Mesodermal cell (in vitro differentiated cells): ENCODE data around the gene CENPT.

Source experiments
- H3K27ac ChIP-seq: 2 replicates; pipeline ENCODE4 v1.7.0; 2013; ENCODE audit warnings: mild to moderate bottlenecking, low read depth, low read length, moderate library complexity; ENCODE audit not compliant: severe bottlenecking
- H3K36me3 ChIP-seq: 2 replicates; pipeline ENCODE4 v1.7.1; 2013; ENCODE audit warnings: mild to moderate bottlenecking, low read length, moderate library complexity; ENCODE audit not compliant: control insufficient read depth, insufficient read depth
- H3K4me1 ChIP-seq: one replicate; pipeline ENCODE4 v1.7.1; 2013; ENCODE audit warnings: mild to moderate bottlenecking, low read length; ENCODE audit not compliant: insufficient read depth, control insufficient read depth, poor library complexity, severe bottlenecking
- H3K4me3 ChIP-seq: 2 replicates; pipeline ENCODE4 v1.7.0; 2013; ENCODE audit warnings: low read length, control low read depth, mild to moderate bottlenecking; ENCODE audit not compliant: insufficient read depth, poor library complexity, severe bottlenecking; ENCODE audit errors: extremely low read depth
- H3K9me3 ChIP-seq: 2 replicates; pipeline ENCODE4 v1.7.1; 2013; ENCODE audit warnings: mild to moderate bottlenecking, low read length, moderate library complexity; ENCODE audit not compliant: control insufficient read depth
- WGBS, 2 experiments: methylation state at CpG; one replicate each; pipeline ENCODE4 v1.1.5; 2013; ENCODE audit warnings: missing lambda C conversion rate in 2 of 2; ENCODE audit not compliant: insufficient coverage in 2 of 2; 5-methylcytosine and 5-hydroxymethylcytosine counted together

CENPT gene

GRCh38 chr16:67786491-67786890 is 61.0 kb downstream of the CENPT start:
- Histone ChIP-seq H3K36me3 (peaks cover 10% of the 10 kb centered on the region), H3K4me1 (no peaks in the 10 kb centered on the region), H3K27ac (no peak overlapping the region), H3K9me3 (no peaks in the 10 kb centered on the region), H3K4me3 (no peak overlapping the region)
- WGBS, 2 experiments = 90 to 95% methylated on average over 3 to 4 of the region's 5 CpGs

- H3K27ac ChIP-seq = no peak overlapping the region
Measured at GRCh38 chr16:67783353-67783725, 64.2 kb downstream of the CENPT start.

GRCh38 chr16:67782567-67783352 is 64.7 kb downstream of the CENPT start:
- Histone ChIP-seq H3K27ac (no peak overlapping the region), H3K9me3 (no peaks in the 10 kb centered on the region), H3K4me3 (no peak overlapping the region), H3K36me3 (peaks cover 15% of the 10 kb centered on the region), H3K4me1 (no peaks in the 10 kb centered on the region)
- 87 to 92% methylated on average over 7 to 10 of the region's 12 CpGs for WGBS, 2 experiments

More at GRCh38 chr16:67783353-67783725, 64.2 kb downstream of the CENPT start:
- H3K9me3 ChIP-seq = no peaks in the 10 kb centered on the region
- H3K4me1 ChIP-seq = no peaks in the 10 kb centered on the region
- no peak overlapping the region for H3K4me3 ChIP-seq
- H3K36me3 ChIP-seq = peaks cover 15% of the 10 kb centered on the region

GRCh38 chr16:67781565-67781921 is 66.0 kb downstream of the CENPT start:
- 91 to 100% methylated on average over 4 to 5 of the region's 5 CpGs for WGBS, 2 experiments
- Histone ChIP-seq H3K4me1 (no peaks in the 10 kb centered on the region), H3K9me3 (no peaks in the 10 kb centered on the region), H3K27ac (no peak overlapping the region), H3K36me3 (peaks cover 15% of the 10 kb centered on the region), H3K4me3 (no peak overlapping the region)

- no peaks in the 10 kb centered on the region for H3K4me1 ChIP-seq
- peaks cover 15% of the 10 kb centered on the region for H3K36me3 ChIP-seq
- no peak overlapping the region for H3K27ac ChIP-seq
- 87 to 96% methylated on average over 3 to 4 of the region's 7 CpGs for WGBS, 2 experiments
- no peaks in the 10 kb centered on the region for H3K9me3 ChIP-seq
- no peak overlapping the region for H3K4me3 ChIP-seq
Measured at GRCh38 chr16:67780847-67781564, 66.5 kb downstream of the CENPT start.

GRCh38 chr16:67779256-67780014 is 68.1 kb downstream of the CENPT start:
- Histone ChIP-seq H3K36me3 (peaks cover 9% of the 10 kb centered on the region), H3K4me3 (no peak overlapping the region), H3K4me1 (no peaks in the 10 kb centered on the region), H3K27ac (no peak overlapping the region), H3K9me3 (no peaks in the 10 kb centered on the region)
- WGBS, 2 experiments = 94% methylated on average over 2 of the region's 5 CpGs; no CpG with 5 or more reads in 1 of the 2 experiments
